Neutrophil (primary cell): ENCODE data around the gene STT3A.
"Not testable (repeated sequence)": the region's sequence is repeated elsewhere in the genome, so short reads cannot be mapped to it uniquely, and the experiment has no call there.

Experiments
- H3K27ac ChIP-seq: fragments of 200-600 bp; sonication (generic); 2 replicates; pipeline ENCODE4 v1.5.1; 2016; ENCODE audit warnings: mild to moderate bottlenecking, moderate library complexity
- H3K27me3 ChIP-seq: fragments of 200-600 bp; sonication (generic); 2 replicates; pipeline ENCODE4 v1.6.0; 2016; ENCODE audit warnings: mild to moderate bottlenecking
- H3K36me3 ChIP-seq: fragments of 200-600 bp; sonication (generic); 2 replicates; pipeline ENCODE4 v1.5.1; 2017
- H3K4me1 ChIP-seq, 2 experiments: fragments of 200-600 bp in 1 of 2; sonication (generic) in 1 of 2; 1 replicate in 1 of 2; 2 replicates in 1 of 2; pipeline versions ENCODE4 v1.5.1 to v1.6.1; 2013 to 2016; ENCODE audit warnings: low read depth in 1 of 2, low read length in 1 of 2, mild to moderate bottlenecking in 1 of 2, moderate library complexity in 1 of 2; ENCODE audit not compliant: control insufficient read depth in 1 of 2, insufficient read depth in 1 of 2
- H3K4me3 ChIP-seq, 2 experiments: fragments of 200-600 bp in 1 of 2; sonication (generic) in 1 of 2; 1 replicate in 1 of 2; 2 replicates in 1 of 2; pipeline ENCODE4 v1.5.1; 2013 to 2016; ENCODE audit warnings: low read depth in 1 of 2, low read length in 1 of 2, mild to moderate bottlenecking in 1 of 2, moderate library complexity in 1 of 2
- H3K9me3 ChIP-seq: fragments of 200-600 bp; sonication (generic); 2 replicates; pipeline ENCODE4 v1.5.1; 2016
- CTCF ChIP-seq: fragments of 200-600 bp; sonication (generic); IDR thresholded peaks from 2 replicates; pipeline ENCODE4 v1.5.1; 2016; ENCODE audit warnings: antibody characterized with exemption

STT3A gene

GRCh38 chr11:125568970-125569914 lies 23.4 kb upstream of the STT3A start, which contains the start of gene EI24:
TSS of gene EI24 (plus strand) at chr11:125569477. CDS start at chr11:125572528, 3,051 bp downstream.
- TF ChIP-seq CTCF = no peak
- Histone ChIP-seq H3K27ac (peak within 1 kb of the TSS; percentile 52), H3K4me1 (peaks cover 10 to 14% of the 10 kb centered on the region in 2 experiments), H3K36me3 (peaks cover 7% of the 10 kb centered on the region), H3K27me3 (no peaks in the 10 kb centered on the region), H3K9me3 (no peaks in the 10 kb centered on the region), H3K4me3 (peak within 1 kb of the TSS; percentile 69 to 71)

GRCh38 chr11:125569915-125570621 lies 22.6 kb upstream of the STT3A start:
- no peaks in the 10 kb centered on the region for H3K27me3 ChIP-seq
- H3K4me3 ChIP-seq = peak overlapping the region; percentile 69 to 71
- H3K27ac ChIP-seq = peak overlapping the region; percentile 52
- TF ChIP-seq CTCF = no peak
- H3K36me3 ChIP-seq = peaks cover 15% of the 10 kb centered on the region
- H3K4me1 ChIP-seq = peaks cover 10 to 14% of the 10 kb centered on the region in 2 experiments
- no peaks in the 10 kb centered on the region for H3K9me3 ChIP-seq

- no peak for TF ChIP-seq CTCF
- H3K4me1 ChIP-seq = peaks cover 10 to 14% of the 10 kb centered on the region in 2 experiments
- H3K27me3 ChIP-seq = no peaks in the 10 kb centered on the region
- H3K36me3 ChIP-seq = peaks cover 22% of the 10 kb centered on the region
- H3K9me3 ChIP-seq = no peaks in the 10 kb centered on the region
- no peak overlapping the region for H3K27ac ChIP-seq
- no peak overlapping the region for H3K4me3 ChIP-seq
These were observed 21.7 kb upstream of the STT3A start for GRCh38 chr11:125570952-125571351.

- TF ChIP-seq CTCF = no peak
- Histone ChIP-seq H3K36me3 (peaks cover 40% of the 10 kb centered on the region), H3K4me1 (peaks cover 10 to 14% of the 10 kb centered on the region in 2 experiments)
These were observed 19.7 kb upstream of the STT3A start for GRCh38 chr11:125572916-125573315.

GRCh38 chr11:125577181-125577580 lies 15.5 kb upstream of the STT3A start:
- not testable (repeated sequence) for H3K4me1 ChIP-seq, H3K27me3 ChIP-seq, H3K4me3 ChIP-seq, H3K9me3 ChIP-seq, H3K27ac ChIP-seq
- H3K36me3 ChIP-seq = peaks cover 70% of the 10 kb centered on the region

More at GRCh38 chr11:125572916-125573315, 19.7 kb upstream of the STT3A start:
- H3K4me3 ChIP-seq = no peak overlapping the region
- H3K27me3 ChIP-seq = no peaks in the 10 kb centered on the region
- H3K9me3 ChIP-seq = no peaks in the 10 kb centered on the region
- H3K27ac ChIP-seq = no peak overlapping the region

GRCh38 chr11:125578783-125579182 lies 13.9 kb upstream of the STT3A start:
- no peak for TF ChIP-seq CTCF
- H3K4me3 ChIP-seq = no peak overlapping the region
- H3K27me3 ChIP-seq = no peaks in the 10 kb centered on the region
- H3K9me3 ChIP-seq = no peaks in the 10 kb centered on the region
- H3K27ac ChIP-seq = no peak overlapping the region
- peaks cover 82% of the 10 kb centered on the region for H3K36me3 ChIP-seq
- H3K4me1 ChIP-seq = no peaks in the 10 kb centered on the region
